Measurements from ENCODE around the gene VASH1.

DNA sequence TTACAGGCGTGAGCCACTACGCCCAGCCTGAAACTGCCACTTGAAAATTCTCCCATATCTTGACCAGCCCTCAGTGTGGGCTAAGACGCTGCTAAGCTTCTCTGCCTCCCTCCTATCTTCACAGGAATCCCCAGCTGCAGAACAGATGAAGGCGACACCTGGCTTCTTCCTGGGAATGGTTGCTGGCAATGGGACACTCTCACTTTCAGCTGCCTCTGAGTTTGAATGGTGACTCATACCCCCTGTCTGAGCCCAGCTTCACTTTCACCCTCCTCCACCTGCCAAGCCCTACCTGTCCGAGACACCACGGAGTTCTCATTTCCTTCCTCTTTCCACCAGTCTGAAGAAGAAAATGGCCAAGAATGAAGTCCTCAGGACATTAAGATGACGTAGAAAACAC is 18.3 kb upstream of the VASH1 start:
- TF ChIP-seq CTCF (IDR thresholded peaks at IDR 0.05) (no peak), POLR2AphosphoS5 (IDR thresholded peaks at IDR 0.05; ENCODE audit: low read depth, low read length) (no peak), REST (IDR thresholded peaks at IDR 0.05; ENCODE audit: insufficient read depth in 1 of 2, low read depth in 2 of 2, low read length in 1 of 2) (no peak)
